H1 (cell line): ENCODE data around the gene NAA10. TPM values are rescaled to one million over a fixed set of nuclear protein-coding genes. Genes with fewer than 3 reads are reported as not detected.
A peak's percentile ranks its signal among the peaks of the same experiment; 100 is the strongest.

Experiments
- ASH2L ChIP-seq: fragments of 200-600, 300-600 bp; sonication (generic); IDR thresholded peaks from one replicate; pipeline ENCODE4 v1.7.1; 2017; ENCODE audit warnings: low read length
- BRCA1 ChIP-seq: IDR thresholded peaks from 2 replicates; pipeline ENCODE4 v1.6.1; 2012; ENCODE audit warnings: low read depth, low read length, improper control_type of control experiment
- FOSL1 ChIP-seq: IDR thresholded peaks from 2 replicates; pipeline ENCODE4 v1.6.1; 2011; ENCODE audit warnings: mild to moderate bottlenecking, low read depth, low read length, moderate library complexity; ENCODE audit not compliant: insufficient read depth
- POLR2AphosphoS5 ChIP-seq: IDR thresholded peaks from 2 replicates; pipeline ENCODE4 v1.6.1; 2011; ENCODE audit warnings: low read depth, low read length
- RXRA ChIP-seq: IDR thresholded peaks from 2 replicates; pipeline ENCODE4 v1.6.1; 2011; ENCODE audit warnings: low read depth, mild to moderate bottlenecking, low read length, moderate library complexity; ENCODE audit not compliant: insufficient read depth
- SUZ12 ChIP-seq: fragments of 200-600 bp; sonication (generic); IDR thresholded peaks from 2 replicates; pipeline ENCODE4 v1.6.1; 2012; ENCODE audit warnings: mild to moderate bottlenecking, inconsistent platforms, low read length, moderate library complexity, mixed read lengths
- TAF1 ChIP-seq: IDR thresholded peaks from 2 replicates; pipeline ENCODE4 v1.6.1; 2011; ENCODE audit warnings: mild to moderate bottlenecking, low read depth, low read length
- TAF7 ChIP-seq: optimal IDR thresholded peaks from 2 replicates; pipeline ENCODE3; 2011; ENCODE audit warnings: low read depth, mild to moderate bottlenecking, inconsistent platforms, low read length, moderate library complexity, borderline replicate concordance
- TEAD4 ChIP-seq: IDR thresholded peaks from 2 replicates; pipeline ENCODE4 v1.6.1; 2012; ENCODE audit warnings: low read depth, low read length, inconsistent platforms, mixed read lengths
- polyA plus RNA-seq, 7 experiments: library from polyadenylated mRNA; depleted of rRNA in 3 of 7; stranded (reverse) in 5 of 7; unstranded in 2 of 7; fragments of >200 nt in 5 of 7; fragments of 200-250 nt in 2 of 7; gene quantifications; 1 replicate in 5 of 7; 2 replicates in 1 of 7; 4 replicates in 1 of 7; pipeline versions ENCODE4 v1.2.1 to v1.2.3, GENCODE V29; 2011 to 2013; ENCODE audit warnings: missing spikeins in 2 of 7, mixed read lengths in 2 of 7
- total RNA-seq: library from RNA; stranded (reverse); fragmentation: NEBNext Ultra II Directional; extraction: Animal tissue kit (Norgen Biotek cat#: 25700); gene quantifications from 2 replicates; pipeline ENCODE4 v1.2.1, GENCODE V29; 2021

The NAA10 gene
- total and polyA plus RNA-seq, 2 of the 8 experiments (the other 6 are each of a cell fraction or from before 2014, with no cell fraction given), result 80.4 to 98.8 TPM

- TF ChIP-seq RXRA (no peak), TAF7 (peak; percentile 98), ASH2L (no peak), BRCA1 (no peak), TEAD4 (no peak), SUZ12 (no peak), TAF1 (no peak), POLR2AphosphoS5 (peak; percentile 93), FOSL1 (no peak)
These were observed 8.9 kb downstream of the NAA10 start, which contains the start of gene ARHGAP4 (continued) for GRCh38 chrX:153925739-153926551.
